Measurements from ENCODE around the gene CCNE1. TPM values are rescaled to one million over a fixed set of nuclear protein-coding genes. Genes with fewer than 3 reads are reported as not detected.

CCNE1 gene
- total RNA-seq (2021; ENCODE audit: unreplicated experiment), result 26.4 TPM
- 20.1 TPM for polyA plus RNA-seq (2012; ENCODE audit: insufficient read length)
- Bru-seq, nascent RNA, result percentile 73 among the genes with signal in this experiment
- percentile 81 among the genes with signal in this experiment for BruChase-seq, experiment 1, labeled RNA remaining after a 2-hour chase
- BruChase-seq, experiment 2, labeled RNA remaining after a 6-hour chase, result percentile 67 among the genes with signal in this experiment
- long read RNA-seq, transcript CCNE1-201 (12 exons, 2,043 nt), result major isoform, 36 of 64 reads
- long read RNA-seq, partial matches to known transcripts, result 5 of 64 reads
- long read RNA-seq, other reads (novel, unspliced or antisense), result 22 of 64 reads

DNA sequence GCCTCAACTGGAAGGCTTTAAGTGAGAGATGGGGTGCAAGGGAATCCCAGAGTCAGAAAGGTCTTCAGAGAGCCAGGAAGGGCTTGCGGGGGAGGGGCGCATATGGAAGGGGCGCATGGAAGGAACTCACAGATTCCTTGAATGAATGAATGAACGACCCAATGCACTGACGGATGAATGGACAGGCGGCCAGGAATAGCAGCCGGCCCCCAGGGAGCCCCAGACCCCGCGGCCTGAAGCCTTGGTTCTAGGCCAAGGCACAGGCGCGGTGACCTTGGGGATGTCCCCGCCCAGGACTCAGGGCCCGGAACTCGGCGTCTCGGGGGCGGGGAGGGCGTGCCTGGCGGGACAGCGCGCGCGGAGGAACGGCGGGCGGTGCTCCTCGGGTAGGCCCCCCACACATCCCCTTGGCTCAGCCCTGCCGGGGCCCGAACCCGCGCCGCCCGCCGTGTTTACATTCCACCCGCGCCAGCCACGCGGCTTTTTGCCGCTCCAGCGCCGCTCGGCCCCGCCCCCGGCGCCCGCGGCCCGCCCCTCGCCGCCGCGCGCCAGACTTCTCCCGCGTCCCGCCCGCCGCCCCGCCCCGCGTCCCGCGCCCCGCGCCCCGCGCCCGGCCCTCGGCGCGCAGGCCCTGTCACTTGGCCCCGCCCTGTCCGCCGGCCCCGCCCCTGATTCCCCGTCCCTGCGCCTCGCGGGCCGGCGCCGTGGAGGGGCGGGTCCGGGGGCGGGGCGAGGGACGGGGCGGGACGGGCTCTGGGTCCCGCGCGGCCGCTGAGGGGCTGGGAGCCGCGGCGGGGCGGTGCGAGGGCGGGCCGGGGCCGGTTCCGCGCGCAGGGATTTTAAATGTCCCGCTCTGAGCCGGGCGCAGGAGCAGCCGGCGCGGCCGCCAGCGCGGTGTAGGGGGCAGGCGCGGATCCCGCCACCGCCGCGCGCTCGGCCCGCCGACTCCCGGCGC is at the start of gene CCNE1:
Gene CCNE1, plus strand, starts transcription at position 867 of the 955 bp plus-strand sequence. CDS start 565 bp downstream, outside the sequence.
- BruUV-seq (replicated peaks), result no TSS peak
- in situ Hi-C loops (cut with HindIII; ENCODE audit: low pct_unique_long_range_greater_than_20kb, low sequenced_read_pairs), result no loop called here
- Histone ChIP-seq H3K27me3 (ENCODE audit: control insufficient read depth, insufficient read depth, low read length) (no peaks in the 10 kb centered on the region), H3K36me3 (ENCODE audit: control insufficient read depth, insufficient read depth, low read length) (peaks cover 2% of the 10 kb centered on the region; the same call in 1 of the 2 replicates), H3K27ac (ENCODE audit: low read length) (peak within 1 kb of the TSS; percentile 94), H3K4me1 (ENCODE audit: control insufficient read depth, insufficient read depth, low read length) (peaks cover 13% of the 10 kb centered on the region), H3K4me3 (ENCODE audit: low read depth in 2 of 2, low read length in 2 of 2) (peak within 1 kb of the TSS; percentile 58 to 66), H3K9me3 (ENCODE audit: control insufficient read depth, insufficient read depth, low read depth, low read length) (no peaks in the 10 kb centered on the region)
- ATAC-seq (peak; percentile 96), DNase-seq (ENCODE audit: low read depth, low spot score) (no peak)
- ChIA-PET POLR2A (no interaction called here), CTCF (interaction anchor here (0.6 kb wide), 1 partner anchor 31 kb away, joined by 3 read pairs; no protein-coding TSS in a partner anchor)
- intact Hi-C loops (cut with micrococcal nuclease; ENCODE audit: unreplicated experiment), result no loop called here
- TF ChIP-seq SIN3A (IDR thresholded peaks at IDR 0.05; ENCODE audit: borderline replicate concordance, insufficient read depth, low read depth, low read length), result peak; percentile 79; the same call in 1 of the 2 replicates
- TF ChIP-seq, protein P1, sequence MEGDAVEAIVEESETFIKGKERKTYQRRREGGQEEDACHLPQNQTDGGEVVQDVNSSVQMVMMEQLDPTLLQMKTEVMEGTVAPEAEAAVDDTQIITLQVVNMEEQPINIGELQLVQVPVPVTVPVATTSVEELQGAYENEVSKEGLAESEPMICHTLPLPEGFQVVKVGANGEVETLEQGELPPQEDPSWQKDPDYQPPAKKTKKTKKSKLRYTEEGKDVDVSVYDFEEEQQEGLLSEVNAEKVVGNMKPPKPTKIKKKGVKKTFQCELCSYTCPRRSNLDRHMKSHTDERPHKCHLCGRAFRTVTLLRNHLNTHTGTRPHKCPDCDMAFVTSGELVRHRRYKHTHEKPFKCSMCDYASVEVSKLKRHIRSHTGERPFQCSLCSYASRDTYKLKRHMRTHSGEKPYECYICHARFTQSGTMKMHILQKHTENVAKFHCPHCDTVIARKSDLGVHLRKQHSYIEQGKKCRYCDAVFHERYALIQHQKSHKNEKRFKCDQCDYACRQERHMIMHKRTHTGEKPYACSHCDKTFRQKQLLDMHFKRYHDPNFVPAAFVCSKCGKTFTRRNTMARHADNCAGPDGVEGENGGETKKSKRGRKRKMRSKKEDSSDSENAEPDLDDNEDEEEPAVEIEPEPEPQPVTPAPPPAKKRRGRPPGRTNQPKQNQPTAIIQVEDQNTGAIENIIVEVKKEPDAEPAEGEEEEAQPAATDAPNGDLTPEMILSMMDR (IDR thresholded peaks at IDR 0.05), result no peak
- TF ChIP-seq, protein P2, sequence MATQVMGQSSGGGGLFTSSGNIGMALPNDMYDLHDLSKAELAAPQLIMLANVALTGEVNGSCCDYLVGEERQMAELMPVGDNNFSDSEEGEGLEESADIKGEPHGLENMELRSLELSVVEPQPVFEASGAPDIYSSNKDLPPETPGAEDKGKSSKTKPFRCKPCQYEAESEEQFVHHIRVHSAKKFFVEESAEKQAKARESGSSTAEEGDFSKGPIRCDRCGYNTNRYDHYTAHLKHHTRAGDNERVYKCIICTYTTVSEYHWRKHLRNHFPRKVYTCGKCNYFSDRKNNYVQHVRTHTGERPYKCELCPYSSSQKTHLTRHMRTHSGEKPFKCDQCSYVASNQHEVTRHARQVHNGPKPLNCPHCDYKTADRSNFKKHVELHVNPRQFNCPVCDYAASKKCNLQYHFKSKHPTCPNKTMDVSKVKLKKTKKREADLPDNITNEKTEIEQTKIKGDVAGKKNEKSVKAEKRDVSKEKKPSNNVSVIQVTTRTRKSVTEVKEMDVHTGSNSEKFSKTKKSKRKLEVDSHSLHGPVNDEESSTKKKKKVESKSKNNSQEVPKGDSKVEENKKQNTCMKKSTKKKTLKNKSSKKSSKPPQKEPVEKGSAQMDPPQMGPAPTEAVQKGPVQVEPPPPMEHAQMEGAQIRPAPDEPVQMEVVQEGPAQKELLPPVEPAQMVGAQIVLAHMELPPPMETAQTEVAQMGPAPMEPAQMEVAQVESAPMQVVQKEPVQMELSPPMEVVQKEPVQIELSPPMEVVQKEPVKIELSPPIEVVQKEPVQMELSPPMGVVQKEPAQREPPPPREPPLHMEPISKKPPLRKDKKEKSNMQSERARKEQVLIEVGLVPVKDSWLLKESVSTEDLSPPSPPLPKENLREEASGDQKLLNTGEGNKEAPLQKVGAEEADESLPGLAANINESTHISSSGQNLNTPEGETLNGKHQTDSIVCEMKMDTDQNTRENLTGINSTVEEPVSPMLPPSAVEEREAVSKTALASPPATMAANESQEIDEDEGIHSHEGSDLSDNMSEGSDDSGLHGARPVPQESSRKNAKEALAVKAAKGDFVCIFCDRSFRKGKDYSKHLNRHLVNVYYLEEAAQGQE (IDR thresholded peaks at IDR 0.05; ENCODE audit: insufficient read depth in 1 of 2, low read depth in 2 of 2, low read length in 1 of 2), result no peak
- TF ChIP-seq POLR2AphosphoS5 (IDR thresholded peaks at IDR 0.05; ENCODE audit: low read depth, low read length), result peak; percentile 64

DNA sequence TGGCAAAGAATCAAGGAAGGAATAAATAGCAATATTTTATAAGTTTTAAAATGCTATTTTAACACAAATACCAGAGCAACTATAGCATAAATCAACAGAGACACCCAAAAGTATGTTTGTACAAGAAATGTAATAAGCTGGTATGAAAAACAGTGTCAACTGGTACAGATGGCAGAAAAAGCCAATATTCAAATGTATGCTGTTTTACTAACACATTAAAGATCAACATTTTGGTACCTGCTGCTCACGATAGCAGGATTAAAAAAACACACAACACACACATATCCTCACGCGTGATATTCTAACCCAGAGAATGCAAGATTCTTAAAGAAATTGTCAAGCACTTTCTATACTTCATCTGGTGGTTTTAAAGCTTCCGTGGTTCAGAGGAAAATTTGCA is 48.6 kb upstream of the CCNE1 start:
- no TSS peak for BruUV-seq (replicated peaks)
- H3K27me3 ChIP-seq (ENCODE audit: control insufficient read depth, insufficient read depth, low read length), result no peaks in the 10 kb centered on the region
- no peak for DNase-seq (ENCODE audit: low read depth, low spot score)
- no peak for ATAC-seq
- TF ChIP-seq SIN3A (IDR thresholded peaks at IDR 0.05; ENCODE audit: borderline replicate concordance, insufficient read depth, low read depth, low read length), result no peak
- TF ChIP-seq TCF7L2 (IDR thresholded peaks at IDR 0.05; ENCODE audit: low read depth, low read length), result no peak
- TF ChIP-seq, protein P2 (IDR thresholded peaks at IDR 0.05; ENCODE audit: insufficient read depth in 1 of 2, low read depth in 2 of 2, low read length in 1 of 2), result no peak
- TF ChIP-seq POLR2AphosphoS5 (IDR thresholded peaks at IDR 0.05; ENCODE audit: low read depth, low read length), result no peak
- in situ Hi-C loops (cut with HindIII; ENCODE audit: low pct_unique_long_range_greater_than_20kb, low sequenced_read_pairs) (no loop called here), intact Hi-C loops (cut with micrococcal nuclease; ENCODE audit: unreplicated experiment) (no loop called here)
- H3K9me3 ChIP-seq (ENCODE audit: control insufficient read depth, insufficient read depth, low read depth, low read length), result no peaks in the 10 kb centered on the region
- POLR2A ChIA-PET, result no interaction called here
- H3K4me3 ChIP-seq (ENCODE audit: low read depth in 2 of 2, low read length in 2 of 2), result no peak overlapping the region
- H3K36me3 ChIP-seq (ENCODE audit: control insufficient read depth, insufficient read depth, low read length), result no peaks in the 10 kb centered on the region
- CTCF ChIA-PET, result interaction anchor here (0.5 kb wide), 1 partner anchor 52 kb away, joined by 3 read pairs; no protein-coding TSS in a partner anchor
- no peak overlapping the region for H3K27ac ChIP-seq (ENCODE audit: low read length)
- no peaks in the 10 kb centered on the region for H3K4me1 ChIP-seq (ENCODE audit: control insufficient read depth, insufficient read depth, low read length)
